HG03457 (cell line): ENCODE measurements around the gene CMBL.

Experiments used
- ATAC-seq: cut with Tn5 transposase; IDR thresholded peaks from one replicate; pipeline ENCODE4 v1.9.1; 2021; ENCODE audit warnings: moderate number of reproducible peaks; ENCODE audit not compliant: unreplicated experiment

The CMBL gene

GRCh38 chr5:10333154-10334006 lies 25.7 kb upstream of the CMBL start:
- no peak for ATAC-seq

- no peak for ATAC-seq
These were observed 24.6 kb upstream of the CMBL start for GRCh38 chr5:10332301-10332700.

GRCh38 chr5:10331341-10331796 lies 23.7 kb upstream of the CMBL start:
- no peak for ATAC-seq

GRCh38 chr5:10330511-10331230 lies 23.0 kb upstream of the CMBL start:
- ATAC-seq: no peak

DNA sequence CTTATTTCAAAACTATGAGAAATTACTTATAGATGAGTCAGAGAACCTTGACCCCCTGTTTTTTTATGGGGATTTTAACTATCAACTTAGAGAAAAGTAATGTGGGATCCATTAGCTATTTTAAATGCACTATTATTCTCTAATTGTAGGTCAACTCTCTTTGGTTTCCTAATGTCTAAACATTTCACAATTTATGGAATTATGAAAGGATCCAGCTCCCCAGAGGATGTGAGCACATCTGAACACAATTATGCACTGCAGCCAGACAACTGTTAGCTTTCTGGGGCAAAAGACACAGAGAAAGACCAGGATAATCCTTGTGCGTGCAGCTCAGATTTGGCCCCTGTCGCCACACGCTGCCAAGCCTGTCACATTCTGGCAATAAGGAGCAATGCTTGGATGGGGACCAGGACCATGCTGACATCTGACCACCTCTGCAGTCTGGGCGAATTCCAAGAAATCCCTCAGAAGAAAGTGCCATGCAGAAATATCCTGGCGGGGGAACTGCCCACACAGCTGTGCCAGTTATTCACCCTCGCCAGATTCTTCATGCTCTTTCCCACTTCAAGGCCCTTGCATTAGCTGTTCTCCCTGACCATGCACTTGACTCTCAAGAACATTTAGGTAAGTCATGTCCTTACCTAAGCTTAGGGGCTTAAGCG lies 22.2 kb upstream of the CMBL start:
- no peak for ATAC-seq

DNA sequence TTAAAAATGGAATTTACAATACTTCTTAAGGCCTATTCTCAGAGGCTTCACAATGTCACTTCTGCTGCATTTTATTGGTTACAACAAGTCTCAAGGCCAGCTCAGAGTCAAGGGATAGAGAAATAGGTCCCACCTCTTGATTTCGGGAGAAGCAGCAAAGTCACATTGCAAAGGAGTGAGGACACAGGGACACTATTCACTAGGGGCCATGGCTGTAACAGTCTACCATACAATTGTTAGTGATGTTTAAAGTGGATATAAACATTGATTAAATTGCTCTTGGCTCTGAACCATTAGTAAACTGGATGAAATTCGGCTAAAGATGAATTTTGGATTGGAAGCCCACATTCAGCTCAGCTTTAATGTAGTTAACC lies 21.7 kb upstream of the CMBL start:
- ATAC-seq: no peak

DNA sequence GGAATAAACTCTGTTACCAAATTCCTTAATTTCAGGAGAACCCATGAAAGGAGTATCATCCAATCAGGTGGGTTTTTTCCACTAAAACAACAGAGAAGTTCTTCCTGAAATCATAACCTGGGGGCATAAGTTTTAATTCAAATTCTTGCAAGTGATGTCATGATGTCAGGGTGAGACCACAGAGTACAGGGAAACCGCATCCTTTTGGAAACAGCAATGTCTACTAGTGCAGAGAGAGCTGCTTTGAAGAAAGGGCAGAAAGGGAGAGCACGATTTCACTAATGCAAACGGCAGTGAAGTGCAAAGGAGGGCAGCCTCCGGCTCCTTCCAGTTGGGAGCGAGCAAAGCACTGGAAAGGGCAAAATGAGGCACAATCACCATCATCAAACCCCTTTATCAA lies 20.6 kb upstream of the CMBL start:
- no peak for ATAC-seq

DNA sequence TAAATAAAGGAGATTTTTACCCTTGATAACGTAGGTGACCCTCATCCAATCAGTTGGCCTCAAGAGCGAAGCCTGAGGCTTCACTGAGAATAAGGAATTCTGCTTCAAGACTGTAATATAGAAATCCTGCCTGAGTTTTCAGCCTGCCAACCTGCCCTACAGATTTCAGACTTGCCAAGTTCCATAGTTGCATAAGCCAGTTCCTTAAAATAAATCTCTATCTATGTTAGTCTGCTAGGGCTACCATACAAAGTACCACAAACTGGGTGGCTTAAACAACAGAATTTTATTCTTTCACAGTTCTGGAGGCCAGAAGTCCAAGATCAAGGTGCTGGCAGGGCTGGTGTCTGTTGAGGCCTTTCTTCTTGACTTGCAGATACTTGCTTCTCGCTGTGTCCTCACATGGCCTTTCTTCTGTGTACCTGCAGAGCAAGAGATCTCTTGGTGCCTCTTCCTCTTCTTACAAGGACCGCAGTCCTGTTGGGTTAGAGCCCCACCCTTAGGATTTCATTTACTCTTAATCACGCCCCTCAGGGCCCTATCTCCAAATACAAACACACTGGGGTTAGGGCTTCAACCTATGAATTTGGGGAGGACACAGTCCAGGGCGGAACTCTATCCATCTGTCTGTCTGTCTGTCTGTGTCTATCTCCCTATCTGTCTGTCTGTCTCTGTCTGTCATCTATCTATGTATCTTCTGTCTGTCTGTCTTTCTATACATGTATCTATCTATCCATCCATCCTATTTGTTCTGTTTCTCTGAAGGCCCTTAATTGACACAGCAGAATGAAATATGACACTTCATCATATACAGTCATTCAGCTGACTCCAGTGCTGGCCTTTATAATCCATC lies 17.0 kb upstream of the CMBL start:
- ATAC-seq: no peak

GRCh38 chr5:10323588-10324488 lies 16.1 kb upstream of the CMBL start:
- ATAC-seq: no peak

DNA sequence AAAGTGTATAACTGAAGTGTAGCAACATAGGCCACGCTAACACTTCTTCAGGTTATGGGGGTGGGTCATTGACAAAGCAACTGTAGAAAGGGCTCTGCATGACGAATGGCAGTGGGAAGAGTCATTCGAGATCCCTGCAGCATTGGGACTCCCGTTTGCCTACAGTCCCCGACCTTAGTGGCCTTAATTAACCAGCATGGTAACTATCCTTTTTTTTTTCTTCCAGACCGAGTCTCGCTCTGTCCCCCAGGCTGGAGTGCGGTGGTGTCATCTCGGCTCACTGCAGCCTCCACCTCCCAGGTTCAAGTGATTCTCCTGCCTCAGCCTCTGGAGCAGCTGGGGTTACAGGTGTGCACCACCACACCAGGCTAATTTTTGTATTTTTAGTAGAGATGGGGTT lies 14.2 kb upstream of the CMBL start:
- ATAC-seq: no peak

GRCh38 chr5:10320793-10321192 lies 13.1 kb upstream of the CMBL start:
- no peak for ATAC-seq

DNA sequence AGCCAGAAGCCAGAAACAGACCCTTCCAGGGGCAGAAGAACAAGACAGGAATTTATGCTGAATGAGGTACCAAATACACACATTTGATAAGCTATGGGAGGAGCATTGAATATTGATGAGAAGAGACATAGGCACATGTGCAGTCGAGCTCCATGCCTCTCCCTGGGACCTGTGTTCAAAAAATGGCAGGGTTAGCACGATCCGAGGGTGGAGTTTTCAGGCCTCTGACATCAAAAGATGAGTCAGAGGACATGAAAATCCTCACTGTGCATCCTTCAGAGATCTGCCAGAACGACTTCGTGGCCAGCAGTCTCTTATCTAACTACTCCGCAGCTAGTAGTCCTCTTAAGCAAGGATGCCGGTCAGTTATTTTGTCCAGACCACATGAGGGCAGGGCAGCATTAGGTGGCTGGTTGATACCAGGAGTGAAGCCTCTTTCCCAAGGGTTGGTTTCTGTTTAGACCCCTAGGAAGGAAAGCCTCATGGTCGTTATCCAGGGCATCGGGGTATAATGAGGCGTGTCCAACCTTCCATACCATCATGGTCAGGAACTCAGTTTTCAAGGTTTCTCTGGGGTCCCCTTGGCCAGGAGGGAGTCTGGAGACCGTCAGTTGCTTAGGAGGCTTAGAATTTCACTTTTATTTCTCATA lies 11.6 kb upstream of the CMBL start:
- ATAC-seq: no peak

- peak; percentile 66 for ATAC-seq
These were observed 10.4 kb upstream of the CMBL start for GRCh38 chr5:10317825-10318682.

- no peak for ATAC-seq
These were observed 8.3 kb upstream of the CMBL start for GRCh38 chr5:10315824-10316509.

GRCh38 chr5:10315201-10315600 lies 7.5 kb upstream of the CMBL start:
- no peak for ATAC-seq

GRCh38 chr5:10311595-10312425 lies 4.1 kb upstream of the CMBL start:
- ATAC-seq: no peak
